HG02678 (cell line): Measurements from ENCODE around the gene SHBG.
"Not testable (repeated sequence)": the region's sequence is repeated elsewhere in the genome, so short reads cannot be mapped to it uniquely, and the experiment has no call there.

Source experiments
- ATAC-seq: cut with Tn5 transposase; IDR thresholded peaks from one replicate; pipeline ENCODE4 v1.9.1; 2021; ENCODE audit warnings: mild to moderate bottlenecking, moderate library complexity; ENCODE audit not compliant: unreplicated experiment

SHBG gene

GRCh38 chr17:7611635-7612293 is 18.2 kb upstream of the SHBG start:
- no peak for ATAC-seq

- ATAC-seq = no peak
Observed at GRCh38 chr17:7612294-7612640, 17.7 kb upstream of the SHBG start.

GRCh38 chr17:7613769-7614424 is 16.0 kb upstream of the SHBG start:
- ATAC-seq = no peak

GRCh38 chr17:7614425-7615264 is 15.3 kb upstream of the SHBG start, which contains the start of gene FXR2:
TSS of gene FXR2 (minus strand) at chr17:7614897. CDS start at chr17:7614532, 365 bp downstream.
- ATAC-seq = peak; percentile 89

- no peak for ATAC-seq
Observed at GRCh38 chr17:7615265-7615747, 14.6 kb upstream of the SHBG start.

- no peak for ATAC-seq
Observed at GRCh38 chr17:7618608-7619007, 11.3 kb upstream of the SHBG start.

- ATAC-seq = no peak
Observed at GRCh38 chr17:7620835-7621234, 9.1 kb upstream of the SHBG start.

GRCh38 chr17:7623661-7624060 is 6.3 kb upstream of the SHBG start:
- no peak for ATAC-seq

GRCh38 chr17:7625749-7626148 is 4.2 kb upstream of the SHBG start:
- ATAC-seq = not testable (repeated sequence)

GRCh38 chr17:7626307-7626706 is 3.6 kb upstream of the SHBG start:
- ATAC-seq = no peak

GRCh38 chr17:7626956-7627249 is 3.0 kb upstream of the SHBG start:
- no peak for ATAC-seq

GRCh38 chr17:7627250-7628121 is 2.4 kb upstream of the SHBG start, which contains the start of gene SAT2:
TSS of gene SAT2 (minus strand) at chr17:7627821. CDS start at chr17:7627635, 186 bp downstream.
- peak; percentile 90 for ATAC-seq

- no peak for ATAC-seq
Observed at GRCh38 chr17:7631398-7632380, 1.8 kb downstream of the SHBG start.

- no peak for ATAC-seq
Observed at GRCh38 chr17:7632492-7632894, 2.6 kb downstream of the SHBG start.

GRCh38 chr17:7633093-7633492 is 3.2 kb downstream of the SHBG start:
- ATAC-seq = no peak

- no peak for ATAC-seq
Observed at GRCh38 chr17:7634384-7634783, 4.4 kb downstream of the SHBG start.

- ATAC-seq = no peak
Observed at GRCh38 chr17:7636163-7636562, 6.2 kb downstream of the SHBG start.

- ATAC-seq = no peak
Observed at GRCh38 chr17:7640783-7641182, 10.8 kb downstream of the SHBG start.

- ATAC-seq = not testable (repeated sequence)
Observed at GRCh38 chr17:7641635-7642034, 11.7 kb downstream of the SHBG start.

GRCh38 chr17:7644775-7645174 is 14.8 kb downstream of the SHBG start:
- ATAC-seq = no peak
